Erythroblast (primary cell): Measurements from ENCODE around the gene RNF133.
"Not testable (repeated sequence)": the region's sequence is repeated elsewhere in the genome, so short reads cannot be mapped to it uniquely, and the experiment has no call there.

Experiments used
- DNase-seq, 2 experiments: peaks; one replicate each; lab custom pipeline; 2025; lab: John Stamatoyannopoulos, UW
- GATA1 ChIP-seq: IDR thresholded peaks from 2 replicates; pipeline ENCODE4 v1.6.1; 2011; ENCODE audit warnings: low read depth, mild to moderate bottlenecking, control low read depth, low read length, moderate library complexity
- POLR2A ChIP-seq: IDR thresholded peaks from 2 replicates; pipeline ENCODE4 v1.6.1; 2011; ENCODE audit warnings: mild to moderate bottlenecking, low read length

The RNF133 gene

GRCh38 chr7:122709930-122710646 lies 11.2 kb upstream of the RNF133 start:
- no peak for TF ChIP-seq POLR2A
- no peak for TF ChIP-seq GATA1
- no peak for DNase-seq

GRCh38 chr7:122706836-122707235 lies 7.9 kb upstream of the RNF133 start:
- TF ChIP-seq POLR2A = no peak
- no peak for TF ChIP-seq GATA1
- DNase-seq = no peak

- no peak for DNase-seq
- TF ChIP-seq POLR2A (no peak), GATA1 (no peak)
Measured at GRCh38 chr7:122702872-122703510, 4.1 kb upstream of the RNF133 start, which contains the start of gene RNF148. TSS of gene RNF148 (minus strand) at chr7:122702922. CDS start at chr7:122702750, 172 bp downstream.

GRCh38 chr7:122695816-122696215 lies 3.1 kb downstream of the RNF133 start:
- TF ChIP-seq GATA1 = no peak
- no peak for TF ChIP-seq POLR2A
- no peak for DNase-seq

- TF ChIP-seq POLR2A (no peak), GATA1 (no peak)
- DNase-seq = no peak
Measured at GRCh38 chr7:122694697-122695096, 4.2 kb downstream of the RNF133 start.

GRCh38 chr7:122692769-122693309 lies 6.1 kb downstream of the RNF133 start:
- no peak for DNase-seq
- no peak for TF ChIP-seq GATA1
- TF ChIP-seq POLR2A = no peak

- no peak for TF ChIP-seq GATA1
- no peak for TF ChIP-seq POLR2A
- DNase-seq = no peak
Measured at GRCh38 chr7:122691569-122692235, 7.2 kb downstream of the RNF133 start.

GRCh38 chr7:122689346-122690109 lies 9.4 kb downstream of the RNF133 start:
- no peak for TF ChIP-seq GATA1
- no peak for TF ChIP-seq POLR2A
- no peak for DNase-seq

- TF ChIP-seq POLR2A (no peak), GATA1 (no peak)
- DNase-seq = no peak
Measured at GRCh38 chr7:122688400-122688998, 10.4 kb downstream of the RNF133 start.

GRCh38 chr7:122686360-122686878 lies 12.5 kb downstream of the RNF133 start:
- TF ChIP-seq GATA1 (no peak), POLR2A (no peak)
- DNase-seq = no peak

- TF ChIP-seq POLR2A (no peak), GATA1 (no peak)
- no peak for DNase-seq
Measured at GRCh38 chr7:122684504-122684903, 14.4 kb downstream of the RNF133 start.

GRCh38 chr7:122682815-122683550 lies 15.9 kb downstream of the RNF133 start:
- no peak for DNase-seq
- TF ChIP-seq POLR2A (no peak), GATA1 (no peak)

GRCh38 chr7:122681186-122681585 lies 17.7 kb downstream of the RNF133 start:
- not testable (repeated sequence) for DNase-seq
